Osteocyte (in vitro differentiated cells): ENCODE results near the gene SIGMAR1. TPM values are rescaled to one million over a fixed set of nuclear protein-coding genes. Genes with fewer than 3 reads are reported as not detected.

Source experiments
- DNase-seq: peaks from one replicate; pipeline ENCODE4 v3.0.0; 2021; ENCODE audit warnings: mixed read lengths; ENCODE audit not compliant: unreplicated experiment; ENCODE audit errors: extremely low spot score
- H3K27ac Mint-ChIP-seq: one replicate; pipeline ENCODE4 v1.8.0; 2021; ENCODE audit warnings: mild to moderate bottlenecking, mixed read lengths; ENCODE audit not compliant: unreplicated experiment
- H3K27me3 Mint-ChIP-seq: one replicate; pipeline ENCODE4 v1.8.0; 2021; ENCODE audit warnings: mixed read lengths; ENCODE audit not compliant: unreplicated experiment
- H3K36me3 Mint-ChIP-seq: one replicate; pipeline ENCODE4 v1.8.0; 2021; ENCODE audit warnings: mixed read lengths; ENCODE audit not compliant: unreplicated experiment
- H3K4me1 Mint-ChIP-seq: one replicate; pipeline ENCODE4 v1.8.0; 2021; ENCODE audit warnings: mixed read lengths; ENCODE audit not compliant: unreplicated experiment
- H3K4me3 Mint-ChIP-seq: one replicate; pipeline ENCODE4 v1.8.0; 2021; ENCODE audit warnings: mild to moderate bottlenecking, moderate library complexity, mixed read lengths; ENCODE audit not compliant: unreplicated experiment
- H3K9me3 Mint-ChIP-seq: one replicate; pipeline ENCODE4 v1.8.0; 2021; ENCODE audit warnings: mixed read lengths; ENCODE audit not compliant: unreplicated experiment
- total RNA-seq: library from RNA; stranded (reverse); gene quantifications from 2 replicates; pipeline ENCODE4 v1.2.1, GENCODE V29; 2021
- TF ChIP-seq, protein P1 (sequence below): fragments of 200-600 bp; sonication (generic); IDR thresholded peaks from 2 replicates; pipeline ENCODE4 v1.5.0; 2021; ENCODE audit warnings: antibody characterized with exemption, mild to moderate bottlenecking, moderate library complexity

Gene SIGMAR1
- total RNA-seq, 1 donor from 2014 or later, result 71.9 TPM

DNA sequence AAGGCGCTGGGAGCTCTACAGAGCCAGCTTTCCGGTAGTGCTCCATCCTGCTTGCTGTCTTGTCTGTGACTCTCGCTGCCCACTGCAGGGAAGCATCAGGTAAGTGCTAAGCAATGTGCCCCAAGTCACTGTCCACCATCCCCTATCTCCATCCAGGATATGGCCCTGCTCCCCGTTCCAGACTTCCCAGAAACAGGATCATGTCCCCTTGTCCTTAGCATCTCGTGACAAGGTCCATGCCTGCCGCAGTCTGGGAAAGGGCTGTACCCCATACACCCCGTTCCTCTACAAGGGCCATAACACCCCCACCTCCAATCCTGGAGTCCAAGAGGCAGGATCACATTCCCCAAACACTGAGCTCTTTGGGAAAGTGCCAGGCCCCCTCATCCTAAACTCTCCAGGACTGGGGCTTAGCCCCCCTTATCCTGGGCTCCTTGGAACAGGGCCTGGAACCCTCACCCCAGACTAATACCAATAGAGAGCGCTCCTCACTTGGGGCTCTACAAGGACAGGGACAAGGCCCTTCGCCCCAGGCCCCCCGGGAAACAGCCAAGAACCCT lies 26.3 kb downstream of the SIGMAR1 start:
- TF ChIP-seq, protein P1, sequence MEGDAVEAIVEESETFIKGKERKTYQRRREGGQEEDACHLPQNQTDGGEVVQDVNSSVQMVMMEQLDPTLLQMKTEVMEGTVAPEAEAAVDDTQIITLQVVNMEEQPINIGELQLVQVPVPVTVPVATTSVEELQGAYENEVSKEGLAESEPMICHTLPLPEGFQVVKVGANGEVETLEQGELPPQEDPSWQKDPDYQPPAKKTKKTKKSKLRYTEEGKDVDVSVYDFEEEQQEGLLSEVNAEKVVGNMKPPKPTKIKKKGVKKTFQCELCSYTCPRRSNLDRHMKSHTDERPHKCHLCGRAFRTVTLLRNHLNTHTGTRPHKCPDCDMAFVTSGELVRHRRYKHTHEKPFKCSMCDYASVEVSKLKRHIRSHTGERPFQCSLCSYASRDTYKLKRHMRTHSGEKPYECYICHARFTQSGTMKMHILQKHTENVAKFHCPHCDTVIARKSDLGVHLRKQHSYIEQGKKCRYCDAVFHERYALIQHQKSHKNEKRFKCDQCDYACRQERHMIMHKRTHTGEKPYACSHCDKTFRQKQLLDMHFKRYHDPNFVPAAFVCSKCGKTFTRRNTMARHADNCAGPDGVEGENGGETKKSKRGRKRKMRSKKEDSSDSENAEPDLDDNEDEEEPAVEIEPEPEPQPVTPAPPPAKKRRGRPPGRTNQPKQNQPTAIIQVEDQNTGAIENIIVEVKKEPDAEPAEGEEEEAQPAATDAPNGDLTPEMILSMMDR, result no peak
- Mint-ChIP-seq H3K4me3 (peak overlapping the region; percentile 79), H3K27me3 (no peaks in the 10 kb centered on the region), H3K4me1 (peaks cover 19% of the 10 kb centered on the region), H3K36me3 (peaks cover 7% of the 10 kb centered on the region), H3K9me3 (no peaks in the 10 kb centered on the region), H3K27ac (peak overlapping the region; percentile 89)
- DNase-seq, result no peak

GRCh38 chr9:34610434-34611206 lies 27.0 kb downstream of the SIGMAR1 start:
- no peaks in the 10 kb centered on the region for H3K9me3 Mint-ChIP-seq
- H3K36me3 Mint-ChIP-seq, result peaks cover 5% of the 10 kb centered on the region
- DNase-seq, result no peak
- H3K27me3 Mint-ChIP-seq, result no peaks in the 10 kb centered on the region
- peak overlapping the region; percentile 26 for H3K4me3 Mint-ChIP-seq
- TF ChIP-seq, protein P1, result no peak
- peaks cover 19% of the 10 kb centered on the region for H3K4me1 Mint-ChIP-seq
- H3K27ac Mint-ChIP-seq, result no peak overlapping the region

- Mint-ChIP-seq H3K27ac (no peak overlapping the region), H3K4me3 (no peak overlapping the region), H3K9me3 (no peaks in the 10 kb centered on the region), H3K4me1 (peaks cover 12% of the 10 kb centered on the region), H3K36me3 (no peaks in the 10 kb centered on the region), H3K27me3 (peaks cover 11% of the 10 kb centered on the region)
- no peak for DNase-seq
- TF ChIP-seq, protein P1, result no peak
Measured at GRCh38 chr9:34607331-34607730, 30.3 kb downstream of the SIGMAR1 start.

GRCh38 chr9:34606905-34607304 lies 30.7 kb downstream of the SIGMAR1 start:
- DNase-seq, result no peak
- Mint-ChIP-seq H3K9me3 (no peaks in the 10 kb centered on the region), H3K27me3 (peaks cover 11% of the 10 kb centered on the region), H3K4me3 (no peak overlapping the region), H3K4me1 (peaks cover 8% of the 10 kb centered on the region), H3K27ac (no peak overlapping the region), H3K36me3 (no peaks in the 10 kb centered on the region)
- TF ChIP-seq, protein P1, result no peak

DNA sequence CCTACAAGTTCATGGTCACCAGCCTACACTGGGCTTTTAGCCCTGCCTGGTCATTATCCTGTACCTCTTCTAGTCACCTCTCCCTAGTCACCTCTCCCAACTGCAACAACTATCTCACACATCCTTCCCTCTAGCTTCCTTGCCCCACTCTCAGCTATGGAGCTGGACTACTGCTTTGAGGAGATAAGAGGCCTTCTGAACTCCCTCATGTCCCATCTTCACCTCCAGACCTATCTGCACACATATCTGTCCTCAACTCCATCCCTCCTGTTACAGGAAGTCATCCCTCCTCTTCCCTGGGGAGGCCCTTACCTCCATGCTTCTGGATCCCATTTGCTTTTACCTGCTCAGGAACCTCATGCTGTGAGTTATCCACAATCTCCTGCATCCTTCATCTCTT lies 31.4 kb downstream of the SIGMAR1 start:
- Mint-ChIP-seq H3K9me3 (no peaks in the 10 kb centered on the region), H3K4me1 (peaks cover 2% of the 10 kb centered on the region), H3K4me3 (no peak overlapping the region), H3K27ac (no peak overlapping the region), H3K36me3 (no peaks in the 10 kb centered on the region), H3K27me3 (peaks cover 15% of the 10 kb centered on the region)
- no peak for DNase-seq
- TF ChIP-seq, protein P1, result no peak
